ENCODE data around the gene LYRM1.

- TF ChIP-seq RCOR1 (IDR thresholded peaks at IDR 0.05; ENCODE audit: low read length) (no peak), SIN3A (IDR thresholded peaks at IDR 0.05; ENCODE audit: borderline replicate concordance, low read depth, low read length) (no peak), CTCF (IDR thresholded peaks at IDR 0.05) (no peak), EZH2phosphoT487 (IDR thresholded peaks at IDR 0.05; ENCODE audit: borderline replicate concordance, low read depth) (no peak), MAX (IDR thresholded peaks at IDR 0.05; ENCODE audit: low read depth) (no peak), POLR2AphosphoS5 (IDR thresholded peaks at IDR 0.05; ENCODE audit: low read depth, low read length) (no peak), GABPA (IDR thresholded peaks at IDR 0.05; ENCODE audit: low read depth) (no peak), FOSL2 (IDR thresholded peaks at IDR 0.05; ENCODE audit: borderline replicate concordance, low read depth) (no peak), CHD2 (IDR thresholded peaks at IDR 0.05; ENCODE audit: low read length, partially characterized antibody) (no peak), REST (IDR thresholded peaks at IDR 0.05; ENCODE audit: low read depth, low read length) (no peak), ZBTB33 (IDR thresholded peaks at IDR 0.05; ENCODE audit: borderline replicate concordance, low read depth) (no peak), RAD21 (IDR thresholded peaks at IDR 0.05; ENCODE audit: low read length) (no peak)
These were observed 49.1 kb downstream of the LYRM1 start for GRCh38 chr16:20949660-20950059.
